GM19238 (cell line): ENCODE data around the gene KRTAP4-8.
"Not testable (repeated sequence)": the region's sequence is repeated elsewhere in the genome, so short reads cannot be mapped to it uniquely, and the experiment has no call there.

Experiments used
- DNase-seq: peaks from one replicate; pipeline ENCODE4 v3.0.0; 2011; ENCODE audit warnings: low spot score; ENCODE audit not compliant: insufficient read length

KRTAP4-8 gene

DNA sequence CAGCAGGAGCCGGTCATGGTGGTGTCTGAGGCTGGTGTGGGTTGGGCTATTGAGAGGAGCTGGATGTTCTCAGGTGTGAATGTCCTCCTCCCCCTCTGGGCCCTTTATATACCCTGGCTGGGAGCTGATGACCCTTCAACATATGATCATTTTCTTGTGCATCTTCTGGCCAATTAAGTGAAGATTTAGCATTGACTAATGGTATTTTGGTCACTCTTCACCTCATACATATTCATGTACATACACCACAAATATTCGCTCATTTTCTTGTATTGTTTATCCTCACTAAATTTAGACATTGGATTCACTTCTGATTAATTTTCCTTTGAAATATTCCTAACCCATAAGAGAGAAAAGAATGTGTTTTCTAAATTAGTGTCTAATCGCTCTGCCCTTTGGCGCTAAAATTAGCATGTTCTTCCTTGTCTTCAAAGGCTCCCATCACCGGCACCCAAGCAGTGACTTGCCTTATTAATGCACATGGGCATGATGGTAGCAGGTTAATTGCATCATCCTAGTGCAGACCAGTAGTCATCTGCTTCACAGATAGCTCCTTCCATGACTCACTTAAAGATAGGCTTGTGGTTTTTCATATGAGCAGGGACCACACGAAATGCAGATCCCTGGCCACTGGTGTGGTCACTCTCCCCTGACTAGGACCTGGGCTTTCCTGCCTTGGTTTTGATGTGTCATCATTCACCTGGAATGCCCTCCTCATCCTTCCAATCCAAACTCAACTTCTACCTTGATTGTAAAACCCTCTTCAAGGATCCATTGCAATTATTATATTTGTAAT is 31.9 kb downstream of the KRTAP4-8 start, which contains the start of gene KRTAP2-4:
Gene KRTAP2-4, minus strand, starts transcription at position 51 of the 796 bp plus-strand sequence. Its CDS starts 34 bp downstream, at position 17.
- no peak for DNase-seq

DNA sequence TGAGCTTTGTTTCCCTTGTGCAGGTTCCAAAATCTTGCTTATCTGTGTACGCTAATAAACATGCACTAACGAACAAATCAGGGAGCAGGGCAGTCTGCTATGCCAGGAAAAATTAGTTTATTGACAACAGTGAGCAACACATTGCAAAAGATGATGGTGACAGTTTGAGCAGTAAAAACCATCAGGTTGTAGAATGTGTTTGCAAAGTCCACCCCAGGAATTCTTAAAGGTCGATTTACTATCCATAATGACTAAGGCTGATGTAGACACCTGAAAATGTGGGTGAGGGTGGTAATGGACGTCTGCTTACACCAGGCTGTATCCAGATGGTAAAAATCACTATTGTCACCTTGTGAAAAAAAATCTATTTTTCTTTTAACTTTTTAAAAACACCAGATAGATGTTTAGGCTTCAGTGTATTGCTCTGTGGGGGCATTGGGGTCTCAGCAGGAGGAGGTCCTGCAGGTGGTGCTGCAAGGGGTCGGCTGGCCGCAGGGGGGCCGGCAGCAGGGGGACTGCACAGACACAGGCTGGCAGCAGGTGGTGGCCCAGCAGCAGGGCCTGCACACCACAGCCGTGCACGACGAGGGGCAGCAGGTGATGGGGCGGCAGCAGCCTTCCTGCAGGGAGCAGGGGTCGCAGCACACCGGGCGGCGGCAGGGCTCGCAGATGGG is 32.8 kb downstream of the KRTAP4-8 start:
- not testable (repeated sequence) for DNase-seq

DNA sequence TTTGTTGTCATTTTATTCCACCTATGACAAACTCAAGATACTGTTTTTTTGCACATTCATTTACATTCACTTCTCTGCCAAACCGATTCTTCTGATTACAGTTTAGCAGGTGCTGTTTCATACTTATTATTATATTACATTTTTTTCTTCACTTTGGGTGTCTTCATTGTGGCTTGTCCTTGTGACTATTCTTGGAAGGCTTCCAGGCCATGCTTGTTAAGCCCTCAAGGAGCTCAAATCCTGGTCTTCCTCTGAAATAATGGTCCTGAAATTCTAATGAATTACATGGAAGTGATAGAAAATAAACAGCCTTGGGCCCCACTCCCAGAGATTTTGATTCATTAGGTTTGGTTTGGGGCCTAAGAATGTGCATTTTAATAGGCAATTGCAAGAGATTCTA is 33.6 kb downstream of the KRTAP4-8 start:
- no peak for DNase-seq

DNA sequence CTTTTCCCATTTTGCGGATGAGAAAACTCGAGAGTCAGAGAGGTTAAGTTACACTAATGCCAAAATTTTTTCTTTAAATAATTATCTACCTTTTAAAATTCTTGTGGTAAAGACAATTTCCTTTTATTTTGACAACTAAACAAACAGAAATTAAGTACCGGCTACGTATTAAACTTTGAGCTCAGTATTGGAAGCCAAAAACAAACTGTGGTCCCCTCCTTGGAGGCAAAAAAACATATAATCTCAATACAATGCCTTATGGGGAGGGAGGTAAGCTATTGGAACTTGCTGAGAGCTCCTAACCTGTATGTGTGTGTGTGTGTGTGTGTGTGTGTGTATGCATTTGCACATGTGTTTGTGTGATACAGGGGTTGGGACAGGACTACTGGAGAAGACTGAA is 34.5 kb downstream of the KRTAP4-8 start:
- no peak for DNase-seq

DNA sequence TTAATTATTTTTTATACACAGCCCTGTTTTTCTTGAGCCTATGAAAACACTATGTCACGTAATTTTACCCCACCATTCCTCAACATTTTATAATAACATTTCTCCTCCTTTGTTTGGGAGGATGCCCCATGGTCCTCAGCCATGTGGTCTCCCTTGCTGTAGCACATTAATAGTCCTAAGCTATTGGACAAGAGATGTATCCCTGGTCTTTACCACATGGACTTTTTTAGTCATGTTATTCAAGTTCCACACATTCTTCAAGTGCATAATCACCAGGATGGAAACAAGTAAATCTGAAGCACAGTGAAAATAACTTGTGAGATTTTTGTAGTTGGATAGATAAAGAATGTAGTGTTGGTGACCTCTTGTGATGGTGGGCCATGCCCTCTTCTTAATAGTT is 36.0 kb downstream of the KRTAP4-8 start:
- DNase-seq = no peak

DNA sequence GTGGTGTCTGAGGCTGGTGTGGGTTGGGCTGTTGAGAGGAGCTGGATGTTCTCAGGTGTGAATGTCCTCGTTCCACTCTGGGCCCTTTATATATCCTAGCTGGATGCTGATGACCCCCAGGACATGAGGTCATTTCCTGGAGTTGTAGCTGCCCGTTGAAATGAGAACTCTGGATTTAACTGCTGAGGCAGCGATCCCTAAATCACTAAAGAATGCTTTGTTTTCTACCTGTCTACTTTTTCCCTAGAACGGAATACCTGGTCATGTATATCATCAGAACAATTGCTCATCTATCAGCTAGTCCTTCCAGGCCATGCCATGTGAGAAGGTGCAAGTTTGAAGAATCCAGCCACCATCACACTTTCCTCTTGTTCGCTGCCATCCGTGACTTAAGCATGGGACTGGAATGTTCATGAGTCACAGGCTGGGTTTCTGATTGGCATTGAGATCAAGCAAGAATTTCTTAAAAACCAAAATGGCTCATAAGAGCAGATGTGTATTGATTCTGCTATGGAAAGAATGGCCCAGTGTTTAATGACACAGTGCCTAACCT is 37.8 kb downstream of the KRTAP4-8 start, which contains the start of gene KRTAP2-3:
Gene KRTAP2-3, minus strand, starts transcription at position 63 of the 553 bp plus-strand sequence. CDS start 64 bp downstream, outside the sequence.
- no peak for DNase-seq

DNA sequence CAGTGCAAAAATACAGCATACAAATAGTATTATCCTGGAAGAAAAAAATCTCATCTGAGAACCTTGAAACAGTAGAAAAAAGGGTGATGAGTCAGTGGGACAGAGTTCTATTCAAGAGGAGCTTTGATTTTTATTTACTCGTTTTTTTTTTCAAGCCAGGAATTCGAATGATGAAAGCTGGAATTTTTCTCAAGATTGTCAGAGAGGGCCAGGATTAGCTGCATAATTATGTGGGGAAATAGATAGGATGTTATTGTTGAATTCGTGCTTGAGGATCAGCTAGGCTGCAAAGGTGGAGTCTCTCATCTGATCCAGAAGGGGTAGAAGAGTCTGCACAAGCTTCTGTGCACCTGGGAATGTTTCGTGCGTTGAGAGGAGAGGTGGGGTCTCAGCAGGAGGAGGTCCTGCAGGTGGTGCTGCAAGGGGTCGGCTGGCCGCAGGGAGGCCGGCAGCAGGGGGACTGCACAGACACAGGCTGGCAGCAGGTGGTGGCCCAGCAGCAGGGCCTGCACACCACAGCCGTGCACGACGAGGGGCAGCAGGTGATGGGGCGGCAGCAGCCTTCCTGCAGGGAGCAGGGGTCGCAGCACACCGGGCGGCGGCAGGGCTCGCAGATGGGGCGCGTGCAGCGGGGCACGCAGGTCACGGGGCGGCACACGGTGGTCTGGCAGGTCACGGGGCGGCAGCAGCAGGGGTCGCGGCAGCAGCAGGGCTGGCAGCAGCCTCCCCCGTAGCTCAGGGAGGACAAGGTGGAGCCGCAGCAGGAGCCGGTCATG is 38.5 kb downstream of the KRTAP4-8 start:
- not testable (repeated sequence) for DNase-seq

DNA sequence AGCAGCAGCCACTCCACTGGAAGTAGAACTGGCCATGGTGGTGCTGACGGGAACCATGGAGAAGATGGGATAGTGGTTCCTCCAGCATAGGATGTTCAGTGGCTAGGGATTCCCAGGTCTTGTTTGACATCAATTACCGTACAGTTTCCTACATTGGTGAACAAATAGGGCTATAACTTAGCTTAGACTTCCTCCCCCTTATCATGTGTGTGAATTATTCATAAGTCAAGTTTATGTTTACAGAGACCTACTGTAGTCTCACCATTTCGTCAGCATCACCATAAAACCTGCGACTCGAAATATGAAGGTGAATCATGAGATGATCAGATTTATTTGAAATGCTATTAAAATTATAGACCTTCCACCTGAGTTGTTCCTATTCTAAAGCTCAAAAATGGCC is 39.2 kb downstream of the KRTAP4-8 start:
- no peak for DNase-seq

DNA sequence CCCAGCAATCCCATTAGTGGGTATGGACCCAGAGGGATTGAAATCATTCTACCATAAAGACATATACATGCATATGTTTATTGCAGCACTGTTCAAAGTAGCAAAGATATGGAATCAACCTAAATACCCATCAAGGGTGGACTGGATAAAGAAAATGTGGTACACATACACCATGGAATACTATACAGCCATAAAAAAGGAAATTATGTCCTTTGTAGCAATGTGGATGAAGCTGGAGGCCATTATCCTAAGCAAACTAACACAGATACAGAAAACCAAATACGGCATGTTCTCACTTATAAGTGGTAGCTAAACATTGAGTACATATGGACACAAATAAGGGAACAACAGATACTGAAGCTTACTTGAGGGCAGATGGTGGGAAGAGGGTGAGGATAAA is 40.4 kb downstream of the KRTAP4-8 start:
- no peak for DNase-seq

DNA sequence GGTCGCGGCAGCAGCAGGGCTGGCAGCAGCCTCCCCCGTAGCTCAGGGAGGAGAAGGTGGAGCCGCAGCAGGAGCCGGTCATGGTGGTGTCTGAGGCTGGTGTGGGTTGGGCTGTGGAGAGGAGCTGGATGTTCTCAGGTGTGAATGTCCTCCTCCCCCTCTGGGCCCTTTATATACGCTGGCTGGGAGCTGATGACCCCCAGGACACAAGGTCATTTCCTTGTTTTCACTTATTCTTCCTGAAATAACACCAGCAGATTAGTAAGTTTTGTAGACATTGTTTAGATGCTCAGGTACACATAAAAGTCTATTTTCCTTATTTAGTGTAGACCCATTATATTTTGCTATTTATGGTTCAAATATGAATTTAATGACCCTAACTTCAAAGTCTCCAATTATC is 42.8 kb downstream of the KRTAP4-8 start, which contains the start of gene KRTAP2-2:
Gene KRTAP2-2, minus strand, starts transcription at position 101 of the 400 bp plus-strand sequence. Its CDS starts 19 bp downstream, at position 82.
- DNase-seq = not testable (repeated sequence)

DNA sequence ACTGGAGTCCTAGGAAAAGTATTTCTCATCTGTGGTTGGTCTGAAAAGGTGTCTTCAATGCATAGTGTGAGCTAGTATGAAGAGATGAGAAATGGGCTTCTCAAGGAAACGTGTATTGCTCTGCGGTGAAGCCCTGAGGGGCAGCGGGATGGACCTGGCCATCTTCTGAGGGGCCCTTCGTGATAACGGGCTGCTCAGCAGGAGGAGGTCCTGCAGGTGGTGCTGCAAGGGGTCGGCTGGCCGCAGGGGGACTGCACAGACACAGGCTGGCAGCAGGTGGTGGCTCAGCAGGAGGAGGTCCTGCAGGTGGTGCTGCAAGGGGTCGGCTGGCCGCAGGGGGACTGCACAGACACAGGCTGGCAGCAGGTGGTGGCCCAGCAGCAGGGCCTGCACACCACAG is 43.4 kb downstream of the KRTAP4-8 start:
- DNase-seq = not testable (repeated sequence)

DNA sequence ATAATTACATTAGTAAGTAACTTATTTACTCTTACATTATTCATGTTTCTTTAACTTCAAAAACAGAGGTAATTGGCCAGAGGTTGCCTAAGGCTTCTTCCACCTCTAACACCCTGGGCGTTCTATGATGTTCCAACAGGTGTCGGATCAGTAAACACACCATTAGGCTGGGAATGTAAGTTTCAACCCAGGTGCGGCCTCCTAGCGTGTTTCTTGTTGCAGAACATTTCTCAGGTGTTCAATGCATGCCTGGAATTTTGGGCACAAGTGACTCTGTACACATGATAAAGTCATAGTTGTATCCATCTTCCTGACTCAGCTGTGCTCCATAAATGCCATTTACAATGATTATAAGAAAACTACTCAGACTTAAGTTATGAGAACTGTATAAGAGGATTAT is 43.9 kb downstream of the KRTAP4-8 start:
- DNase-seq = no peak

DNA sequence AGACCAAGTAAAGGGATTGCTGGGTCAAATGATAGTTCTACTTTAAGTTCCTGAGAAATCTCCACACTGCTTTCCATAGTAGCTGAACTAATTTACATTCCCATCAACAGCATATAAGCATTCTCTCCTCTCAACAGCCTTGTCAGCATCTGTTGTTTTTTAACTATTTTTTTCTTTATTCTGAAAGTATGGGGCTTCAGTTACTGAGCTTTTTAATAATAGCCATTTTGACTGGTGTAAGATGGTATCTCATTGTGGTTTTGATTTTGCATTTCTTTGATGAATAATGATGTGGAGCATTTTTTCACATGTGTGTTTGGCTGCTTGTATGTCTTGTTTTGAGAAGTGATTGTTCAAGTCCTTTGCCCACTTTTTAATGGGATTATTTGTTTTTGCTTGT is 45.4 kb downstream of the KRTAP4-8 start:
- DNase-seq = no peak

DNA sequence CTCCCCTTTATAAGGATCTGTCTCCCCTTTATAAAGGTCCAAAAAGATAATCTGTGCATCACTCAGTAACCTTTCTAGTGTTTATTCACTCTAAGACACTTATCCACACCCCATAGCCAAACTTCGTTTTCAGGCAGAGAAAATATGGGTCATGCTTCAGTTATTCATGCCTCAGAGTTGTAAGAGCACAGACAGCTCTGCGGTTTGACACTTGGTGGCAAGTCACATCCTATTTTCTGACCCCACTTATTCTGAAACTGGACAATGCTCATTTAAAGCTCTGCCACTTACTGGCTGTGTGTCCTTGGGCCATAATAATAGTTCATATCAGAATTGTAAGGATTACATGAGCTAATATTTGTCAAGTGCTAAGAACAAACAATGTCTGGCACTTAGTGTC is 48.8 kb downstream of the KRTAP4-8 start:
- no peak for DNase-seq

DNA sequence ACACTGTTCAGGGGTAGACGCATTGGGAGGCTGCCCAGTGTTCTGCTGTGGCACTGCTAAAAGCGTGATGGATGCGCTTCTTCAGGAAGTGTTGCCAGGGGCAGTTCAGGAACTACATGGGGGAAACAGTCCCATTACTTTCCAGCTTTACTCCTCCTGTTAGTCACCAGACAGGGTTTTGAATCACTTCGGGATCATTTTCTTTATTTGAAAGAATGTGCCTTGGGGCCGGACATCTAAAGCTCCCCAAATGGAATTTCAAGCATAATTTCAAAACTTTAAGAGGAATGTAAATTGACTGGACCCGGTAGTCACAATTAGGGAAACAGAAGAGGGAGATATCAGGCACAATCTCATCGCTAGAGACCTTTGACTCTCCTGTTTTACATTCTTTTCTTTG is 49.5 kb downstream of the KRTAP4-8 start:
- no peak for DNase-seq
